Activated gamma-delta T cell treated with anti-CD3 and anti-CD28 coated beads, Interleukin-2, amount 50 U/mL, for 16 hours (primary cell): ENCODE data around the gene FAT1.

ENCODE experiments used
- DNase-seq: peaks from one replicate; pipeline ENCODE4 v3.0.0-alpha.2; 2020; ENCODE audit warnings: low read depth

The FAT1 gene

GRCh38 chr4:186569533-186570192 lies 154.0 kb downstream of the FAT1 start:
- DNase-seq: no peak

- no peak for DNase-seq
Observed at GRCh38 chr4:186566068-186566467, 157.6 kb downstream of the FAT1 start.

GRCh38 chr4:186563761-186564160 lies 159.9 kb downstream of the FAT1 start:
- no peak for DNase-seq

GRCh38 chr4:186561748-186562147 lies 161.9 kb downstream of the FAT1 start:
- DNase-seq: no peak

GRCh38 chr4:186560647-186561046 lies 163.0 kb downstream of the FAT1 start:
- no peak for DNase-seq

- DNase-seq: no peak
Observed at GRCh38 chr4:186557486-186557885, 166.2 kb downstream of the FAT1 start.

GRCh38 chr4:186557061-186557460 lies 166.6 kb downstream of the FAT1 start:
- no peak for DNase-seq

- no peak for DNase-seq
Observed at GRCh38 chr4:186554914-186555827, 168.5 kb downstream of the FAT1 start, which contains the start of gene MTNR1A. MTNR1A (minus strand) TSS chr4:186555567; CDS start chr4:186555365, 202 bp downstream.

- DNase-seq: no peak
Observed at GRCh38 chr4:186554539-186554913, 169.1 kb downstream of the FAT1 start.

- DNase-seq: no peak
Observed at GRCh38 chr4:186553717-186554116, 169.9 kb downstream of the FAT1 start.

- DNase-seq: no peak
Observed at GRCh38 chr4:186551849-186552248, 171.8 kb downstream of the FAT1 start.

- no peak for DNase-seq
Observed at GRCh38 chr4:186545436-186545835, 178.2 kb downstream of the FAT1 start.

- DNase-seq: no peak
Observed at GRCh38 chr4:186543206-186543605, 180.4 kb downstream of the FAT1 start.

GRCh38 chr4:186541801-186542200 lies 181.9 kb downstream of the FAT1 start:
- no peak for DNase-seq

GRCh38 chr4:186537843-186538521 lies 185.7 kb downstream of the FAT1 start:
- no peak for DNase-seq
